Osteocyte (in vitro differentiated cells): ENCODE data around the gene RHOT1. TPM values are rescaled to one million over a fixed set of nuclear protein-coding genes. Genes with fewer than 3 reads are reported as not detected.

Experiments used
- DNase-seq: peaks from one replicate; pipeline ENCODE4 v3.0.0; 2021; ENCODE audit warnings: mixed read lengths; ENCODE audit not compliant: unreplicated experiment; ENCODE audit errors: extremely low spot score
- H3K27ac Mint-ChIP-seq: one replicate; pipeline ENCODE4 v1.8.0; 2021; ENCODE audit warnings: mild to moderate bottlenecking, mixed read lengths; ENCODE audit not compliant: unreplicated experiment
- H3K27me3 Mint-ChIP-seq: one replicate; pipeline ENCODE4 v1.8.0; 2021; ENCODE audit warnings: mixed read lengths; ENCODE audit not compliant: unreplicated experiment
- H3K36me3 Mint-ChIP-seq: one replicate; pipeline ENCODE4 v1.8.0; 2021; ENCODE audit warnings: mixed read lengths; ENCODE audit not compliant: unreplicated experiment
- H3K4me1 Mint-ChIP-seq: one replicate; pipeline ENCODE4 v1.8.0; 2021; ENCODE audit warnings: mixed read lengths; ENCODE audit not compliant: unreplicated experiment
- H3K4me3 Mint-ChIP-seq: one replicate; pipeline ENCODE4 v1.8.0; 2021; ENCODE audit warnings: mild to moderate bottlenecking, moderate library complexity, mixed read lengths; ENCODE audit not compliant: unreplicated experiment
- H3K9me3 Mint-ChIP-seq: one replicate; pipeline ENCODE4 v1.8.0; 2021; ENCODE audit warnings: mixed read lengths; ENCODE audit not compliant: unreplicated experiment
- total RNA-seq: library from RNA; stranded (reverse); gene quantifications from 2 replicates; pipeline ENCODE4 v1.2.1, GENCODE V29; 2021
- TF ChIP-seq, protein P1 (sequence below): fragments of 200-600 bp; sonication (generic); IDR thresholded peaks from 2 replicates; pipeline ENCODE4 v1.5.0; 2021; ENCODE audit warnings: antibody characterized with exemption, mild to moderate bottlenecking, moderate library complexity

Gene RHOT1
- total RNA-seq, 1 donor from 2014 or later, result 32.2 TPM

DNA sequence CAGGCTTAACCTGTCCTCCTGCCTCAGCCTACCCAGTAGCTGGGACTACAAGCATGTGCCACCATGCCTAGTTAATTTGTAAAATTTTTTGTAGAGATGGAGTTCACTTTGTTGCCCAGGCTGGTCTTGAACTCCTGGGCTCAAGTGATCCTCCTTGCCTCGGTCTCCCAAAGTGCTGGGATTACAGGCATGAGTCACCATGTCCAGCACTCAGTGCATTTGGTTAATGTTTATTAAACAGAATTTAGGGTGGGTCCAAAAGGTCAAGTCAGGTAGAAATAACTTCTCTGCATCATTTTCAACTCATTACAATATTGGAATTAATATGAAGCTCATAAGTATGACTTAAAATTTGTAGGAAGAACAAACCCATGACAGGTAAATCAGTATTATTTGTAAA, 55.7 kb downstream of the RHOT1 start:
- no peaks in the 10 kb centered on the region for H3K27me3 Mint-ChIP-seq
- TF ChIP-seq, protein P1, sequence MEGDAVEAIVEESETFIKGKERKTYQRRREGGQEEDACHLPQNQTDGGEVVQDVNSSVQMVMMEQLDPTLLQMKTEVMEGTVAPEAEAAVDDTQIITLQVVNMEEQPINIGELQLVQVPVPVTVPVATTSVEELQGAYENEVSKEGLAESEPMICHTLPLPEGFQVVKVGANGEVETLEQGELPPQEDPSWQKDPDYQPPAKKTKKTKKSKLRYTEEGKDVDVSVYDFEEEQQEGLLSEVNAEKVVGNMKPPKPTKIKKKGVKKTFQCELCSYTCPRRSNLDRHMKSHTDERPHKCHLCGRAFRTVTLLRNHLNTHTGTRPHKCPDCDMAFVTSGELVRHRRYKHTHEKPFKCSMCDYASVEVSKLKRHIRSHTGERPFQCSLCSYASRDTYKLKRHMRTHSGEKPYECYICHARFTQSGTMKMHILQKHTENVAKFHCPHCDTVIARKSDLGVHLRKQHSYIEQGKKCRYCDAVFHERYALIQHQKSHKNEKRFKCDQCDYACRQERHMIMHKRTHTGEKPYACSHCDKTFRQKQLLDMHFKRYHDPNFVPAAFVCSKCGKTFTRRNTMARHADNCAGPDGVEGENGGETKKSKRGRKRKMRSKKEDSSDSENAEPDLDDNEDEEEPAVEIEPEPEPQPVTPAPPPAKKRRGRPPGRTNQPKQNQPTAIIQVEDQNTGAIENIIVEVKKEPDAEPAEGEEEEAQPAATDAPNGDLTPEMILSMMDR, result no peak
- no peak overlapping the region for H3K27ac Mint-ChIP-seq

DNA sequence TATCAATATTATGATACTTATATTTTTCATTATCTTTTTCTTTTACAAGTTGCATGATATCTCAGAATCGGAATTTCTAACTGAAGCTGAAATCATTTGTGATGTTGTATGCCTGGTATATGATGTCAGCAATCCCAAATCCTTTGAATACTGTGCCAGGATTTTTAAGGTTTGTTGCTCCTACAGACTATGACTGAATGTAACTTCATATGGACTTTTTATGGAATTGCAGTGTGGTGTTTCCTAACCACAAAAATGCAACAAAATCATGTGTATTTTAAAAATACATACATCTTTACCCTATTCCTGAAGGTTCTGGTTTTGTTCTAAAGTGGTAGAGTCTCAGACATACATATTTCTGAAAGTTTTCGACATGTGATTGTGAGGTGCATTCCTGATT, 64.6 kb downstream of the RHOT1 start:
- no peaks in the 10 kb centered on the region for H3K9me3 Mint-ChIP-seq
- peaks cover 24% of the 10 kb centered on the region for H3K36me3 Mint-ChIP-seq
- peaks cover 17% of the 10 kb centered on the region for H3K4me1 Mint-ChIP-seq
- DNase-seq, result no peak
- TF ChIP-seq, protein P1, result no peak
- H3K4me3 Mint-ChIP-seq, result no peak overlapping the region
- H3K27ac Mint-ChIP-seq, result no peak overlapping the region
- no peaks in the 10 kb centered on the region for H3K27me3 Mint-ChIP-seq

More for the DNA sequence above, 55.7 kb downstream of the RHOT1 start:
- Mint-ChIP-seq H3K9me3 (no peaks in the 10 kb centered on the region), H3K36me3 (peaks cover 42% of the 10 kb centered on the region), H3K4me1 (no peaks in the 10 kb centered on the region), H3K4me3 (no peak overlapping the region)
- DNase-seq, result no peak

DNA sequence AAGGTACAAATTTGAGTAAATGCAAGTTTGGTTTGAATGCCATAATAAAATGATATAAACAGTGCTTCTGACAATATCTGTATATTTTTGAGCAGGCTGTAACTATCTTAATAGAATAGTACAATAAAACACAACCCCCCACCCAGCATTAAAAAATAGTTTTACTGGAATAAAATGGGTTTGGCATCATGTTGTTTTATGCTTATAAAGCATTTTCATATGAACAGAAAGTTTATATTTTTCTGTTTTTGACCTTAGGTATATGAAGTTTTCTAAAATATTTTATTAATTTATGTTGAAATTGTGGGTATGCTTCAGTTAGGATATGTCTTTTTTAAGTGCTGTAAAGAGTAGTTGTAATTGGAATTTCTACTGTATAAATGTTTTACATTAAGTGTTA, 66.1 kb downstream of the RHOT1 start:
- no peaks in the 10 kb centered on the region for H3K9me3 Mint-ChIP-seq
- H3K27ac Mint-ChIP-seq, result no peak overlapping the region
- no peaks in the 10 kb centered on the region for H3K27me3 Mint-ChIP-seq
- peaks cover 17% of the 10 kb centered on the region for H3K4me1 Mint-ChIP-seq
- TF ChIP-seq, protein P1, result no peak
- DNase-seq, result no peak
- peaks cover 29% of the 10 kb centered on the region for H3K36me3 Mint-ChIP-seq
- no peak overlapping the region for H3K4me3 Mint-ChIP-seq

DNA sequence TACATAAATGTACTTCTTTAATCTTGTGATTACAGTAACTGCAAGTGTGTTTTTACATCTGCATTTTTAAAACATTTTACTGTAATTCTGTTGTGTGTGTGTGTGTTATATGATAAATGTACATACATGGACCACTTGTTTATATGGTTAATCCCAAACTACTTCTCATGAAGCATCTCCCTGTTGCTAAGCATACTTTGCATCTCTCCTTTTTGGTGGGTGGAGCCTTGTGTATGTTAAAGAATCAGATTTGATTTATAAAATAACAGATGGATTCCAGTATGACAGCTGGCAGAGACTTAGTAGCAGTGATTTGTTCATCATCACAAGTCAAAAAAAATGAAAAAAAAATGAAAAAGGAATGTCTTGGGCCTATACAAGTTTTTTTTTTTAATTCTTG, 67.3 kb downstream of the RHOT1 start:
- peaks cover 33% of the 10 kb centered on the region for H3K36me3 Mint-ChIP-seq
- no peaks in the 10 kb centered on the region for H3K9me3 Mint-ChIP-seq
- H3K4me1 Mint-ChIP-seq, result peaks cover 17% of the 10 kb centered on the region
- no peak overlapping the region for H3K4me3 Mint-ChIP-seq
- H3K27ac Mint-ChIP-seq, result no peak overlapping the region
- TF ChIP-seq, protein P1, result no peak
- H3K27me3 Mint-ChIP-seq, result no peaks in the 10 kb centered on the region
- DNase-seq, result no peak

DNA sequence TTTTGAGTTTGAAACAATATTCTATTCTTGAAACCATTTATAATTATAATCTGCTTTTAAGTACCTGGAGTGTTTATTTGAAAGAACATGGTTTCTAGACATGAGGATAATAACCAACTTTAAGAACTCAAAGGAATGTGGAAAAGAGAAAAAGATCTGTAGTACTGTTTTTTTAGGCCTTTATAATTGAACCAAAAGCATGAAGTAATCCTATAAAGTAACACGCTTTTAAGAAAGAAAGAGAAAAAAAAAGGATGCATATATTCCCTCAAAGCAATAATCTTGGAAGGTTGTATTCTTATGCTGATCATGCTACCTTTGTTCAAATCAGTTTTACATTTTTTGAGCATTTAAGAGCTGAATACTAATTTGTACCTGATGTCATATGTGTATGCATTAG, 69.4 kb downstream of the RHOT1 start:
- no peak overlapping the region for H3K4me3 Mint-ChIP-seq
- H3K27me3 Mint-ChIP-seq, result no peaks in the 10 kb centered on the region
- H3K27ac Mint-ChIP-seq, result no peak overlapping the region
- peaks cover 5% of the 10 kb centered on the region for H3K4me1 Mint-ChIP-seq
- DNase-seq, result no peak
- H3K9me3 Mint-ChIP-seq, result no peaks in the 10 kb centered on the region
- TF ChIP-seq, protein P1, result no peak
- peaks cover 32% of the 10 kb centered on the region for H3K36me3 Mint-ChIP-seq
